Transverse colon (tissue), 4 donors: ENCODE results near the gene TRDN.

Source experiments
- CTCF ChIP-seq, 5 experiments: fragments of 200-600 bp in 3 of 5; fragments of 450-650 bp in 2 of 5; sonication (generic) in 3 of 5; IDR thresholded peaks; 1 replicate in 2 of 5; 2 replicates in 3 of 5; pipeline ENCODE4 v1.5.1; 2016 to 2017; ENCODE audit warnings: antibody characterized with exemption in 5 of 5, inconsistent platforms in 3 of 5, mild to moderate bottlenecking in 2 of 5, moderate library complexity in 1 of 5
- EP300 ChIP-seq: sonication (generic); formaldehyde crosslinking; IDR thresholded peaks from one replicate; pipeline ENCODE4 v1.6.1; 2017; ENCODE audit warnings: antibody characterized with exemption, low read depth
- POLR2A ChIP-seq: fragments of 450-650 bp; IDR thresholded peaks from one replicate; pipeline ENCODE4 v1.6.1; 2016; ENCODE audit warnings: antibody characterized with exemption, mild to moderate bottlenecking, moderate library complexity
- POLR2AphosphoS5 ChIP-seq, 3 donors: sonication (generic); formaldehyde crosslinking; IDR thresholded peaks; one replicate each; pipeline ENCODE4 v1.6.1; 2016; ENCODE audit warnings: antibody characterized with exemption in 3 of 3

GRCh38 chr6:123415844-123416468, 220.8 kb downstream of the TRDN start:
- TF ChIP-seq CTCF (IDR thresholded peaks at IDR 0.05) (peak; percentile 25 to 63 (median 62)), EP300 (no peak), POLR2AphosphoS5 (IDR thresholded peaks at IDR 0.05) (no peak), POLR2A (no peak)
